Muscle layer of colon (tissue), 2 donors: ENCODE results near the gene ATP6V1A.

ENCODE experiments used
- H3K27ac ChIP-seq: one replicate; pipeline ENCODE4 v1.7.0; 2013; ENCODE audit warnings: low read depth, mild to moderate bottlenecking, low read length, moderate library complexity
- H3K27me3 ChIP-seq, 2 donors: one replicate each; pipeline ENCODE4 v1.7.0; 2013; ENCODE audit warnings: low read length in 2 of 2, mild to moderate bottlenecking in 2 of 2; ENCODE audit not compliant: insufficient read depth in 2 of 2, control insufficient read depth in 1 of 2
- H3K36me3 ChIP-seq: one replicate; pipeline ENCODE4 v1.7.0; 2013; ENCODE audit warnings: mild to moderate bottlenecking, low read length; ENCODE audit not compliant: insufficient read depth
- H3K4me1 ChIP-seq: one replicate; pipeline ENCODE4 v1.7.0; 2013; ENCODE audit warnings: mild to moderate bottlenecking, low read length; ENCODE audit not compliant: insufficient read depth
- H3K4me3 ChIP-seq, 2 donors: one replicate each; pipeline ENCODE4 v1.7.0; 2013; ENCODE audit warnings: low read length in 2 of 2, low read depth in 1 of 2, mild to moderate bottlenecking in 1 of 2, moderate library complexity in 1 of 2
- H3K9ac ChIP-seq: one replicate; pipeline ENCODE4 v1.7.0; 2013; ENCODE audit warnings: low read length
- H3K9me3 ChIP-seq: one replicate; pipeline ENCODE4 v1.7.0; 2013; ENCODE audit warnings: mild to moderate bottlenecking, low read length
- donor health status: abdominal sarcoma.
- donor health status: Adenocarcinoma of cecum.

ATP6V1A gene

GRCh38 chr3:113746548-113747282, at the start of gene ATP6V1A:
Gene ATP6V1A, plus strand, starts transcription at chr3:113747035. Its CDS starts 31,719 bp downstream, at chr3:113778754.
- Histone ChIP-seq H3K9me3 (no peaks in the 10 kb centered on the region), H3K36me3 (no peaks in the 10 kb centered on the region), H3K9ac (peak within 1 kb of the TSS; percentile 98), H3K27ac (peak within 1 kb of the TSS; percentile 97), H3K4me3 (peak within 1 kb of the TSS; percentile 87 to 99), H3K27me3 (no peaks in the 10 kb centered on the region), H3K4me1 (peaks cover 46% of the 10 kb centered on the region)

GRCh38 chr3:113697500-113698090, 49.2 kb upstream of the ATP6V1A start:
- Histone ChIP-seq H3K27ac (peak overlapping the region; percentile 84), H3K4me3 (peak overlapping the region; percentile 54 to 99), H3K27me3 (no peaks in the 10 kb centered on the region), H3K9me3 (no peaks in the 10 kb centered on the region), H3K4me1 (peaks cover 21% of the 10 kb centered on the region), H3K9ac (peak overlapping the region; percentile 92), H3K36me3 (no peaks in the 10 kb centered on the region)

GRCh38 chr3:113698213-113698742, 48.6 kb upstream of the ATP6V1A start:
- H3K4me1 ChIP-seq: peaks cover 21% of the 10 kb centered on the region
- no peaks in the 10 kb centered on the region for H3K36me3 ChIP-seq
- peak overlapping the region; percentile 39 for H3K27ac ChIP-seq
- no peaks in the 10 kb centered on the region for H3K9me3 ChIP-seq
- peak overlapping the region; percentile 92 for H3K9ac ChIP-seq
- H3K4me3 ChIP-seq: no peak overlapping the region
- no peaks in the 10 kb centered on the region for H3K27me3 ChIP-seq

- no peak overlapping the region for H3K27ac ChIP-seq
- H3K36me3 ChIP-seq: no peaks in the 10 kb centered on the region
- H3K9ac ChIP-seq: no peak overlapping the region
- no peaks in the 10 kb centered on the region for H3K27me3 ChIP-seq
- peaks cover 21% of the 10 kb centered on the region for H3K4me1 ChIP-seq
- no peaks in the 10 kb centered on the region for H3K9me3 ChIP-seq
- H3K4me3 ChIP-seq: no peak overlapping the region
Observed at GRCh38 chr3:113698956-113699355, 47.9 kb upstream of the ATP6V1A start.

DNA sequence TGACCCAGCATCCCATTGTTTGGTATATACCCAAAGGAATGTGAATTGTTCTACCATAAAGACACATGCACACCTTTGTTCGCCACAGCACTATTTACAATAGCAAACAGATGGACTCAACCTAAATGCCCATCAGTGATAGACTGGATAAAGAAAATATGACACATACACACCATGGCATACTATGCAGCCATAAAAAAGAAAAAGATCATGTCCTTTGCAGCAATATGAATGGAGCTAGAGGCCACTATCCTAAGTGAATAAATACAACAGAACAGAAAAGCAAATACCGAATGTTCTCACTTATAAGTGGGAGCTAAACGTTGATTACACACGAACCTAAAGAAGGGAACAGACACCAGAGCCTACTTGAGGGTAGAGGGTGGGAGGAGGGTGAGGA, 39.0 kb upstream of the ATP6V1A start:
- Histone ChIP-seq H3K36me3 (no peaks in the 10 kb centered on the region), H3K9ac (no peak overlapping the region), H3K9me3 (no peaks in the 10 kb centered on the region), H3K4me1 (no peaks in the 10 kb centered on the region), H3K27ac (no peak overlapping the region), H3K4me3 (no peak overlapping the region), H3K27me3 (no peaks in the 10 kb centered on the region)

DNA sequence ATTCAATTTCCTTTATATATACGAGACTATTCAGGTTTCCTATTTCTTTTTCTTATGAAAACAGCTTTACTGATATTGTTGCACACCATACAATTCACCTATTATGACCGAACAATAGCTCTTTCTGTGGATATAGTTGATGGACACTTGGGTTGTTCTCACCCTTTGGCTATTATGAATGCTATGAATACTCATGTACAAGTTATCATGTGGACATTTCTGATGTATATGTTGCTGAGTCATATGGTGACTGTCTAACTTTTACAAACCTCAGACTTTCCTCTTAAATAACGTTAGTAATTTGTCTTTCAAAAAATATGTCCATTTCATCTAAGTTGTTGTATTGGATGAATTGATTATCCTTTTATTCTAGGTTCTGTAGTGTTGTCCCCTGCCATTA, 34.7 kb upstream of the ATP6V1A start:
- H3K36me3 ChIP-seq: no peaks in the 10 kb centered on the region
- H3K9ac ChIP-seq: no peak overlapping the region
- H3K4me3 ChIP-seq: no peak overlapping the region
- H3K4me1 ChIP-seq: no peaks in the 10 kb centered on the region
- no peak overlapping the region for H3K27ac ChIP-seq
- H3K27me3 ChIP-seq: no peaks in the 10 kb centered on the region
- no peaks in the 10 kb centered on the region for H3K9me3 ChIP-seq

DNA sequence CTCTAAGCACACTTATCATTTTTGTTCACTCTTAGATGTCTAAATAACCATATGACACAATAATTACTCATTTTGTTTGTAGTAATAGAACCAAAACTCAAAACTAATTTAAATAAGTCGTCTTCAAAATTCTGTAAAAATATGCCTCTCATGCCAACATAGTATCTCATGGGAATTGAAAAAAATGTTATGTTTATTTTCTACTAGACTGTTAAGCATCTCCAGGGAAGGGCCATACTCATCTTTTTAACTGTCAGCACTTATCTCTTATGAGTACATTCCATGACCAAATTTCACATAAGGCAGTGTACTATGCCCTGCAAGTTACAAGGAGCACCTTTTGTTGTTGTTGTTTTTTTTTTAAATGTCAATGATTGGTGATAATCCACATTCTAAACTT, 32.1 kb upstream of the ATP6V1A start:
- Histone ChIP-seq H3K36me3 (no peaks in the 10 kb centered on the region), H3K9me3 (no peaks in the 10 kb centered on the region), H3K9ac (no peak overlapping the region), H3K4me1 (no peaks in the 10 kb centered on the region), H3K27ac (no peak overlapping the region), H3K4me3 (no peak overlapping the region), H3K27me3 (no peaks in the 10 kb centered on the region)

GRCh38 chr3:113717308-113717707, 29.5 kb upstream of the ATP6V1A start:
- Histone ChIP-seq H3K9ac (no peak overlapping the region), H3K9me3 (no peaks in the 10 kb centered on the region), H3K27me3 (no peaks in the 10 kb centered on the region), H3K4me1 (no peaks in the 10 kb centered on the region), H3K36me3 (peaks cover 20% of the 10 kb centered on the region), H3K4me3 (no peak overlapping the region), H3K27ac (no peak overlapping the region)

DNA sequence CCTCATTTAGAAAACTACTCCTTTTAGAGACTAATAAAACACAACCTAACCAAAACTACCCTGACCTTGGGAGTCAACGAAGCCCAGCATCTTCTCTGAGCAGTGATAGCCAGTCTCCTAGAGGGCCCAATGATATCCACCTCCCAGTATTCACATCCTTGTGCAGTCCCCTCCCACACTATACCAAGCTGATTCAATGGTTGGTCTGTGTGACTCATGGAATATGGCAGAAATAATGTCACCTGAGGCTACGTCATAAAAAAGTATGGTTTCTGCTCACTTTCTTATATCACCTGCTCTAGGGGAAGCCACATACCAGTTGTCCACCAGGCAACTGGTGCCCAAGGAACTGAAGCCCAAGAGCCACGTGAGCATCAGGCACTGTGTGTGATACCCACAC, 29.0 kb upstream of the ATP6V1A start:
- no peak overlapping the region for H3K4me3 ChIP-seq
- H3K9ac ChIP-seq: no peak overlapping the region
- no peaks in the 10 kb centered on the region for H3K4me1 ChIP-seq
- no peak overlapping the region for H3K27ac ChIP-seq
- no peaks in the 10 kb centered on the region for H3K9me3 ChIP-seq
- peaks cover 21% of the 10 kb centered on the region for H3K36me3 ChIP-seq
- no peaks in the 10 kb centered on the region for H3K27me3 ChIP-seq

DNA sequence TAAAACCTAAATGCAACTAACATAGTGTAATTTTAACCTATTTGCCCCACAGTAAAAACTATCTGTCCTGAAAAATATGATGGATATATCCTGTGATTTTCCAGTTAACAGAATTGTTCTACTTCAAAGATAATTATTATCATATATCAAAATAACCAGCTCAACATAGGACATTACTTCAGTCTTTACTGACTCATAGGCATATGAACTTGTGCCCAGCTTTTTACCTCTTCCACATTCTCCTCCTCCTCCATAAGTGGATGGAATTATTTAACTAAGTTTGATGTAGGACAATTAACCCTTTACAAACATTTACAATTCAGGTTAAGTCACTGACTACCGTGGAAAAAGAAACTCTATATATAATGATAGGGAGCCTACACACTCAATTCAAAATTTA, 27.5 kb upstream of the ATP6V1A start:
- Histone ChIP-seq H3K36me3 (peaks cover 21% of the 10 kb centered on the region), H3K4me1 (no peaks in the 10 kb centered on the region), H3K4me3 (no peak overlapping the region), H3K9ac (no peak overlapping the region), H3K27ac (no peak overlapping the region), H3K9me3 (no peaks in the 10 kb centered on the region), H3K27me3 (no peaks in the 10 kb centered on the region)

DNA sequence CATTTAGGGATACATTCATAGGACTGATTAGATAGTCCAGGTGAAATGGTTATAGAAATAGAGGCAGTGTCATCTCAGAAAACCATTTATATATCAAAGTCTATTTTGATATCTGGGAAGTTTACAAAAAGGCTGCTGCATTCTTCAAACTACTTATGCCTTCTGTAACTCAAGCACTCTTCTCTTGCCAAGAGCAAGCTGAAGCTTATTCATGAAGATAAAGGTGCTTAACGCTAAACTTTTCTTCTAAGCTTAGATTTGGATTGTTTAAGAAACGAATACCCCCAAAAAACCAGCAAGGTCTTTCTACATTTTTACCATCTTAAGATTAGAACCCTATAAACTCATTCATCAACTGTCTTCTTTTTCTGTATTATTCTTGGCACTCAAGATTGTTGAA, 27.1 kb upstream of the ATP6V1A start:
- peaks cover 21% of the 10 kb centered on the region for H3K36me3 ChIP-seq
- H3K4me3 ChIP-seq: no peak overlapping the region
- H3K4me1 ChIP-seq: no peaks in the 10 kb centered on the region
- no peak overlapping the region for H3K9ac ChIP-seq
- H3K27me3 ChIP-seq: no peaks in the 10 kb centered on the region
- no peaks in the 10 kb centered on the region for H3K9me3 ChIP-seq
- no peak overlapping the region for H3K27ac ChIP-seq

- Histone ChIP-seq H3K9me3 (no peaks in the 10 kb centered on the region), H3K4me1 (no peaks in the 10 kb centered on the region), H3K27me3 (no peaks in the 10 kb centered on the region), H3K9ac (no peak overlapping the region), H3K27ac (no peak overlapping the region), H3K36me3 (peaks cover 21% of the 10 kb centered on the region), H3K4me3 (no peak overlapping the region)
Observed at GRCh38 chr3:113721636-113722035, 25.2 kb upstream of the ATP6V1A start.
